Erythroblast (primary cell): ENCODE results near the gene JAM3.

Experiments
- DNase-seq, 2 experiments: peaks; one replicate each; lab custom pipeline; 2025; lab: John Stamatoyannopoulos, UW
- GATA1 ChIP-seq: IDR thresholded peaks from 2 replicates; pipeline ENCODE4 v1.6.1; 2011; ENCODE audit warnings: low read depth, mild to moderate bottlenecking, control low read depth, low read length, moderate library complexity
- POLR2A ChIP-seq: IDR thresholded peaks from 2 replicates; pipeline ENCODE4 v1.6.1; 2011; ENCODE audit warnings: mild to moderate bottlenecking, low read length

JAM3 gene

DNA sequence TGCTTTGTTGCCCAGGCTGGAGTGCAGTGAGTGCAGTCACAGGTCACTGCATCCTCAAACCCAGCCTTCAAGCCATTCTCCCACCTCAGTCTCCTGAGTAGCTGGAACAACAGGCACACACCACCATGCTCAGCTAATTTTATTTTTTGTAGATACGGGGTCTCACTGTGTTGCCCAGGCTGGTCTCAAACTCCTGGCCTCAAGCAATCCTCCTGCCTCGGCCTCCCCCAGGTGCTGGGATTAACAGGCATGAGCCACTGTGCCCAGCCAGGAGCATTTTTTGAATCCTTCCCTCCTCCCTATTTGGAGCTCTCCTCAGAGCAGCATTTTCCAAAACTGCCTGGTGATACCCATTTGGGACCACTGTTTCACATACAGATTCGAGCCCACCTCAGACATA, 77.7 kb downstream of the JAM3 start:
- TF ChIP-seq GATA1 (no peak), POLR2A (no peak)
- no peak for DNase-seq

DNA sequence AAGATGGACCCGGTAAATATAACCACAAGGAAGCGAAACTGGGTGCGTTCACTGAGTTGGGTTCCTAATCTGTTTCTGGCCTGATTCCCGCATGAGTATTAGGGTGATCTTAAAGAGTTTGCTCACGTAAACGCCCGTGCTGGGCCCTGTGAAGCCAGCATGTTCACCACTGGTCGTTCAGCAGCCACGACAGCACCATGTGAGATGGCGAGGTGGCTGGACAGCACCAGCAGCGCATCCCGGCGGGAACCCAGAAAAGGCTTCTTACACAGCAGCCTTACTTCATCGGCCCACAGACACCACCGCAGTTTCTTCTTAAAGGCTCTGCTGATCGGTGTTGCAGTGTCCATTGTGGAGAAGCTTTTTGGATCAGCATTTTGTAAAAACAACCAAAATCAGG, 80.5 kb downstream of the JAM3 start:
- no peak for DNase-seq
- TF ChIP-seq GATA1 (no peak), POLR2A (no peak)

DNA sequence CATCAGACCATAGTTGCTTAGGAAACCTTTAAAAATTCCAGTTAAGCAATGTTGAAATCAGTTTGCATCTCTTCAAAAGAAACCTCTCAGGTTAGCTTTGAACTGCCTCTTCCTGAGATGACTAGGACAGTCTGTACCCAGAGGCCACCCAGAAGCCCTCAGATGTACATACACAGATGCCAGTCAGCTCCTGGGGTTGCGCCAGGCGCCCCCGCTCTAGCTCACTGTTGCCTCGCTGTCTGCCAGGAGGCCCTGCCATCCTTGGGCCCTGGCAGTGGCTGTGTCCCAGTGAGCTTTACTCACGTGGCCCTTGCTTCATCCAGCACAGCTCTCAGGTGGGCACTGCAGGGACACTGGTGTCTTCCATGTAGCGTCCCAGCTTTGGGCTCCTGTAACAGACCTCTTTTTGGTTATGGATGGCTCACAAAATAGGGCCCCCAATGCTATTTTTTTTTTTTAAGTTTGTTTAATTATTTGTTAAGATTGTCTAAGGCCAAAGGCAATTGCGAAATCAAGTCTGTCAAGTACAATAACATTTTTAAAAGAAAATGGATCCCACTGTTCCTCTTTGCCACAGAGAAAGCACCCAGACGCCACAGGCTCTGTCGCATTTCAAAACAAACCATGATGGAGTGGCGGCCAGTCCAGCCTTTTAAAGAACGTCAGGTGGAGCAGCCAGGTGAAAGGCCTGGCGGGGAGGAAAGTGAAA, 81.5 kb downstream of the JAM3 start:
- DNase-seq: no peak
- TF ChIP-seq POLR2A (no peak), GATA1 (no peak)

DNA sequence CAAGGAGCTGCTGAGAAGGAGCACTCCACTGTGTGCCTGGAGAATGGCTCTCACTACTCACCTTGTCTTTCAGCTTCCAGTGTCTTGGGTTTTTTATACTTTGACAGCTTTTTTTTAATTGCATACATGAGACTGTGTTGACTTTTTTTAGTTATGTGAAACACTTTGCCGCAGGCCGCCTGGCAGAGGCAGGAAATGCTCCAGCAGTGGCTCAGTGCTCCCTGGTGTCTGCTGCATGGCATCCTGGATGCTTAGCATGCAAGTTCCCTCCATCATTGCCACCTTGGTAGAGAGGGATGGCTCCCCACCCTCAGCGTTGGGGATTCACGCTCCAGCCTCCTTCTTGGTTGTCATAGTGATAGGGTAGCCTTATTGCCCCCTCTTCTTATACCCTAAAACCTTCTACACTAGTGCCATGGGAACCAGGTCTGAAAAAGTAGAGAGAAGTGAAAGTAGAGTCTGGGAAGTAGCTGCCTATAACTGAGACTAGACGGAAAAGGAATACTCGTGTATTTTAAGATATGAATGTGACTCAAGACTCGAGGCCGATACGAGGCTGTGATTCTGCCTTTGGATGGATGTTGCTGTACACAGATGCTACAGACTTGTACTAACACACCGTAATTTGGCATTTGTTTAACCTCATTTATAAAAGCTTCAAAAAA, 82.3 kb downstream of the JAM3 start:
- no peak for DNase-seq
- TF ChIP-seq POLR2A (no peak), GATA1 (no peak)

DNA sequence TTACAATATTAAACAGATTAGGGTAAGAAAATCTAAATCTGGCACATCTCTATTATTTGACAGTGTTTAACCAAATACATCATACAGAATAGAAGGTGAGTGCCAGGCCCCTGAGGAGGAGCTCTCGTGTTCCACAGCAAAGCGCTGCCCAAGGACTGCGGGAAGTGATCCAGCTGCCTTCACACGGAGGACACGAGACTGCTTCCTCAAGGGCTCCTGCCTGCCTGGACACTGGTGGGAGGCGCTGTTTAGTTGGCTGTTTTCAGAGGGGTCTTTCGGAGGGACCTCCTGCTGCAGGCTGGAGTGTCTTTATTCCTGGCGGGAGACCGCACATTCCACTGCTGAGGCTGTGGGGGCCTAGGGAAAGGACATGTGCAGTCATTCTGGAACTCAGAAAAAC, 83.8 kb downstream of the JAM3 start:
- no peak for DNase-seq

DNA sequence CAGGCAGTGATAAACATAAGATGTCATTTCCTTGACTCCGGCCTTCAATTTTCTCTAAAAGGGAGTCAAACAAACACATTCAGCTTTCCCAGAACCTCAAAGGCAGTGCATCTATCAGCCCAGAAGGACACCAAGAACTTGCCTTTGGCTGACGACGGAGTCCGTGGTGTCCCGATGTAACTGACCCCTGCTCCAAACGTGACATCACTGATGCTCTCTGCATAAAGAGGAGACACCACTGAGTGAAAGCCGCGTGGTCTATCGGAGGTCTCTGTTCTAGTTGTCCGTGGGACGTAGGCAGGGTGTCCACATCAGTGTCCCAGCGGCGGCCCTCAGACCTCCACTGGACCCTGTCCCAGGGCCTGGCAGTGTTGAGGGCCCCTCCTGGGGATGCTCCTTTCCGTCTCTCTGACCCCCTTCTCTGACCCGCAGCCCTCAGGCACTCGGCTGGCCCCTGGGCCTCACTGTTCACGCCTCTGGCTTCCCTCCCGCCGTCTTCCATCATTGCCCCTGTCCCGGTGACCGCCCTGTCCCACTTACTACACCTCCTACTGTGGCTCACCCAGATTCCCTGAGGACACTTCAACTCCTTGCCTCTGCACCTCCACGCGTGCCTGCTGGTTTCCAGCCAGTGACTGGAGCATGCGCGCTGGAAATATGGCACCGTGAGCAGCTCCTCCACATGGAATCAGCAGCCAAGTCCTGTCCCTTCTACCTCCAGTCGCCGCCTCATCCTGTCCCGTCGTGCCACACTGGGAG, 84.5 kb downstream of the JAM3 start:
- TF ChIP-seq GATA1 (no peak), POLR2A (no peak)
- DNase-seq: no peak

More for the DNA sequence above, 83.8 kb downstream of the JAM3 start:
- TF ChIP-seq GATA1 (no peak), POLR2A (no peak)

DNA sequence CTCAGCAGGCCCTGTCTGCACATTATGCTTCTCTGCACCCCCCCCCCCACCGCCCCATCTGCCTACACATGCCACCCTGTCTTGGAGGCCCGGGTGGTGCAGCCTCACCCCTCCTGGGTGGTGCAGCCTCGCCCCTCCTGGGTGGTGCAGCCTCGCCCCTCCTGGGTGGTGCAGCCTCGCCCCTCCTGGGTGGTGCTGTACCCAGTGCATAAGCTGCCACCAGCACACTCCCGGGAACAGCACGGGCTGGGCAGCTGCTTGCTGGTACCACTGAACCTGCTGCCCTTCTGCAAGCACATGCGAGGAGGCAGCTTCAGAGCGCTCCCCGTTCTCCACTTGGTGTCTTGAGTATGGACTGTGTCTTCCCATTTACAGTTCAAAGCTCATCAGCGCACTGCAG, 85.6 kb downstream of the JAM3 start:
- TF ChIP-seq POLR2A: no peak
- no peak for TF ChIP-seq GATA1
- DNase-seq: no peak

DNA sequence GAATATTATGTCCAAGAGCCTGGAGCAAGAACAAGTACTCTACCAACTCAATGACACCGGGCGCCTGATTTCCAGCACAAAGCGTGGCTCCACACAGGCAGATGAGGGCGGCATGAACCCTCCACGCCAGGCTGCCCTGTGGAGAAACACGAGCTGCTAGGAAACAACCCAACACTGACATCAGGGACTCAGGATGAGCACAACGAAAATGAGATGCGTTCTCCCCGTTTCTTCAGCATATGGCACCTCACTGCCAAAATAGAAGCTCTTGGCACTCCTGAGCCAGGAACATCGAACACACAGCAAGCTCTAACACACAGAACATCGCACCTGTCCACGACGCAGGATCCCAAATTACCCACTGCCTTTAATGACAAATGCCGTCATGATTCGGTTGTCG, 86.6 kb downstream of the JAM3 start:
- TF ChIP-seq POLR2A (no peak), GATA1 (no peak)

DNA sequence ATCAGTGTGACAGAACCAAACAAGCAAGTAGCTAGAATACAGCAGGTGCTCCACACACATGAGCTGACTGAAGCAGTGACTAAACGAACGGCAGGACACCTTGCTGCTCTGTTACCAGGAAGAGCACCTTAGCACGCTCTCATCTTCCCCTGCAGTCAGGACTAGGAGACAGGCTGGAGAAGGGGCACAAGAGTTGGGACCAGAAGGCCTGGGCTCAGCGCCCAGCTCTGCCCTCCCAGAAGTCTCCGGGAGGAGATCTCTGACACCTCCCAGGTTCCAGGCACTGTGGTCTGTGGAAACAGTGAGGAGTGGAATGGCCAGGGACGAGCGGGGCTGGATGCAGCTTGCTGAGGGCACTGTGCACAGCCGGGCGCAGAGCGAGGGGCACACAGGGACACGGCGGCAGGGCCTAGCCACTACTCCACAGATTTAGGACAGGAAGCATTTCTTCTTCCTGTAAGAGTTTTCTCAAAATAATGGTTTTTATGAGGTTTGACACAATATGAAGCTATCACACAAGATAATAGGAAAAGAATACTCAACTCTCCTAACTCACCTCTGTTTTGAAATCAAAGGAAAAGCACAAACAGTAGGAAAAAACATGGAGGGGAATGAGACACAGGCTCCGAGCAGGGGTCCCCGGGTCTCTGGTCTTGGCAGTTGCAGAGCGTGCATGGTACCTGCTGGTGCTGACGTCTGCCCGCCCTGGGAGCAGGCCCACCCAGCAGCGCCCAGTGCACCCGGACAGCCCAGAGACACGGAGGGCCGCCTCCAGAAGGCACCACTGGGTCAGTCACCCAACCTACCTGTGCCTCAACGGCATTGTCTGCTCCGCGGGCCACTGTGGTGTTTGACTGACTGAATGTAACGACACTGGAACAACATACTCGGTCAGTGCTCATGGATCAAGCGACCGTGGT, 87.3 kb downstream of the JAM3 start:
- no peak for DNase-seq
- TF ChIP-seq POLR2A: no peak
- no peak for TF ChIP-seq GATA1

More for the DNA sequence above, 86.6 kb downstream of the JAM3 start:
- no peak for DNase-seq

DNA sequence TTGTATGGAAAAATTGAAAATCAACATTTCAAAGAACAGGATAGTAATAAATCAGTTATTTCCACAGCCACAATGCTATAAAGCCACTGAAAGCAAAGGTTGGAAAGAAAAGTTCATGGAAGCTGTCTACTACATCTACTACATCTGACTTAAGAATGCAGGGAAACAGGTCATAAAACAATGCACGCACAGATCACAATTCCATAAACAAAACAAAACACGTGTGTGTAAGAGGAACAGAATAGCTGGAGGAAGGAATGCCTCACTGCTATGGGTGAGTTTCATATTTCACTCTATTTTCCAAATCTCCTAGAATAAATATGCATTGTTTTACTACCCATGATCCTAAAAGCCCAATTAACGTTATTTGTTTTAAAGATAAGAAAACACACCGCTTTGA, 88.6 kb downstream of the JAM3 start:
- no peak for TF ChIP-seq POLR2A
- no peak for DNase-seq

DNA sequence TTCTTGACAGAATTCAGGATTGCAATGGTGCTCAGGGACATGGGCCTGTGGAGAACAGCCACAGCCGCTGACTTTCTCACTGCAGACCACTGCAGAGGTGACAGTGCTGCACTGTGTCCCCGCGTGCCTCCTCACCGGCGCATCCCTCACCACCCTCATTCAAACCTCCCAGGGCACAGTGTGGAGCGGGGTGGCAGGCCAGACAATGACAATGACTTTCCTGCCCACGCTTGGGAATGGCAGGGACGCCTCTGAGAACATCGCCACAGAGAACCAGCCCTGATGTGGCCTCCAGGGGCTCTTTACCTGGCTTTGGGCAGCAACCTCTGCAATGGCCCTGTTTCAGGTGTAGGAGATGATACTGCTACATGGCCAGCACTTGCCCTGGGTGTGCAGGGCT, 89.2 kb downstream of the JAM3 start:
- no peak for DNase-seq
- TF ChIP-seq POLR2A (no peak), GATA1 (no peak)

DNA sequence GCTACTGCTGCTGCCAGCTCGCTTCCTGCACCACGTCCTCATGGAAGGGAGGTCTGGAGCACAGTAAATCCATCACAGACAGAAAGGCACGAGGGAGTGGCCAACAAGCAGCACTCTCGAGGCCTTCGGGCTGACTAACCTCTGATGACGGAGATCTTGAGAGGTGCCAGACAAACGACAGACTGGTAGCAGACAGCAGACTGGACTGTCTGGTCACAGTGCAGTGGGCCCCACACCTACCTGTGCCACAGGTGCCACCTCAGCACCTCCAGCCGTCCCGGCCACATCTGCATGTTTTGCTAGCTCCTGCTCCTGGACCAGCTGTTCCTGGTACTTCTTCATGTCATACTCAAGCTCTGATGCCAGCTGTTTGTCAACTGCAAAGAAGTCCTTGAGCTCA, 90.8 kb downstream of the JAM3 start:
- TF ChIP-seq GATA1 (no peak), POLR2A (no peak)
- DNase-seq: no peak
